NOMO-1 treated with dmso at 0.1 percent for 144 hours (cell line): ENCODE measurements around the gene CSRP1.
A peak's percentile ranks its signal among the peaks of the same experiment; 100 is the strongest.

Source experiments
- DNase-seq: peaks from one replicate; lab custom pipeline; 2025; ENCODE audit not compliant: unreplicated experiment; lab: John Stamatoyannopoulos, UW

Gene CSRP1

GRCh38 chr1:201513498-201514243, 6.7 kb upstream of the CSRP1 start:
- no peak for DNase-seq

- DNase-seq, result peak; percentile 61
These were observed 5.1 kb upstream of the CSRP1 start for GRCh38 chr1:201511941-201512539.

GRCh38 chr1:201511396-201511940, 4.5 kb upstream of the CSRP1 start:
- no peak for DNase-seq

GRCh38 chr1:201510734-201511133, 3.8 kb upstream of the CSRP1 start:
- DNase-seq, result no peak

- no peak for DNase-seq
These were observed 2.9 kb upstream of the CSRP1 start for GRCh38 chr1:201509601-201510374.

- DNase-seq, result no peak
These were observed 1.9 kb upstream of the CSRP1 start for GRCh38 chr1:201508809-201509208.

- no peak for DNase-seq
These were observed 395 bp upstream of the CSRP1 start for GRCh38 chr1:201507360-201507675.

- no peak for DNase-seq
These were observed 831 bp downstream of the CSRP1 start for GRCh38 chr1:201506092-201506491.

- DNase-seq, result no peak
These were observed 1.4 kb downstream of the CSRP1 start for GRCh38 chr1:201505503-201505890.

GRCh38 chr1:201504799-201505502, 2.0 kb downstream of the CSRP1 start:
- DNase-seq, result no peak

- DNase-seq, result no peak
These were observed 2.7 kb downstream of the CSRP1 start for GRCh38 chr1:201504179-201504631.

GRCh38 chr1:201503397-201504176, 3.3 kb downstream of the CSRP1 start:
- no peak for DNase-seq

GRCh38 chr1:201502511-201502857, 4.4 kb downstream of the CSRP1 start:
- DNase-seq, result no peak

GRCh38 chr1:201501812-201502510, 5.0 kb downstream of the CSRP1 start:
- DNase-seq, result no peak

- DNase-seq, result no peak
These were observed 5.8 kb downstream of the CSRP1 start for GRCh38 chr1:201501144-201501543.

- DNase-seq, result no peak
These were observed 6.2 kb downstream of the CSRP1 start for GRCh38 chr1:201500670-201501120.

GRCh38 chr1:201499795-201500669, 6.9 kb downstream of the CSRP1 start:
- no peak for DNase-seq

GRCh38 chr1:201499191-201499590, 7.7 kb downstream of the CSRP1 start:
- DNase-seq, result no peak

- no peak for DNase-seq
These were observed 8.3 kb downstream of the CSRP1 start for GRCh38 chr1:201498621-201499020.
